DND-41 (cell line): ENCODE measurements around the gene GXYLT1.

ENCODE experiments used
- ATAC-seq: fragments of 200-7000 bp; cut with Tn5 transposase; 3 replicates; pipeline ENCODE4 v1.9.1; 2021; ENCODE audit warnings: low read depth; ENCODE audit not compliant: insufficient read depth
- DNase-seq: peaks from one replicate; pipeline ENCODE4 v3.0.0-alpha.2; 2020
- H2AFZ ChIP-seq: 2 replicates; pipeline ENCODE4 v1.6.0; 2012; ENCODE audit warnings: low read depth, low read length
- H3K27ac ChIP-seq: 2 replicates; pipeline ENCODE4 v1.5.1; 2012; ENCODE audit warnings: low read length, inconsistent platforms
- H3K27me3 ChIP-seq: fragments of 200-600 bp; sonication (generic); 2 replicates; pipeline ENCODE4 v1.6.0; 2012; ENCODE audit warnings: low read length, mild to moderate bottlenecking, inconsistent platforms; ENCODE audit not compliant: insufficient read depth, poor library complexity
- H3K36me3 ChIP-seq: 2 replicates; pipeline ENCODE4 v1.5.1; 2012; ENCODE audit warnings: low read length, inconsistent platforms; ENCODE audit not compliant: insufficient read depth
- H3K4me1 ChIP-seq: 2 replicates; pipeline ENCODE4 v1.5.1; 2012; ENCODE audit warnings: mild to moderate bottlenecking, low read length; ENCODE audit not compliant: insufficient read depth
- H3K4me2 ChIP-seq: 2 replicates; pipeline ENCODE4 v1.6.0; 2012; ENCODE audit warnings: mild to moderate bottlenecking, moderate library complexity, low read length, inconsistent platforms; ENCODE audit not compliant: insufficient read depth
- H3K4me3 ChIP-seq, 2 experiments: fragments of 200-600 bp in 1 of 2; shearing (Covaris generic) in 1 of 2; 2 replicates each; pipeline ENCODE4 v1.5.1; 2012 to 2016; ENCODE audit warnings: inconsistent platforms in 2 of 2, low read length in 2 of 2, mild to moderate bottlenecking in 2 of 2, low read depth in 1 of 2, moderate library complexity in 1 of 2
- H3K79me2 ChIP-seq: 2 replicates; pipeline ENCODE4 v1.6.0; 2012; ENCODE audit warnings: low read length, inconsistent platforms; ENCODE audit not compliant: insufficient read depth
- H3K9ac ChIP-seq: 2 replicates; pipeline ENCODE4 v1.6.0; 2012; ENCODE audit warnings: low read depth, mild to moderate bottlenecking, inconsistent platforms, low read length, moderate library complexity
- H3K9me3 ChIP-seq: 2 replicates; pipeline ENCODE4 v1.5.1; 2012; ENCODE audit warnings: low read length, moderate library complexity, mild to moderate bottlenecking, inconsistent platforms; ENCODE audit not compliant: insufficient read depth, severe bottlenecking
- H4K20me1 ChIP-seq: 2 replicates; pipeline ENCODE4 v1.6.0; 2012; ENCODE audit warnings: low read length; ENCODE audit not compliant: insufficient read depth
- CTCF ChIP-seq: IDR thresholded peaks from 2 replicates; pipeline ENCODE4 v1.5.1; 2012; ENCODE audit warnings: borderline replicate concordance, low read length, moderate library complexity, mild to moderate bottlenecking; ENCODE audit not compliant: poor library complexity, severe bottlenecking; ENCODE audit errors: extremely low read depth
- EZH2 ChIP-seq: IDR thresholded peaks from 3 replicates; pipeline ENCODE4 v1.6.1; 2012; ENCODE audit warnings: borderline replicate concordance, low read depth, mild to moderate bottlenecking, moderate library complexity, low read length, inconsistent platforms; ENCODE audit not compliant: severe bottlenecking

The GXYLT1 gene

GRCh38 chr12:42076976-42077375, 67.7 kb downstream of the GXYLT1 start:
- ATAC-seq = no peak
- no peaks in the 10 kb centered on the region for H3K79me2 ChIP-seq

GRCh38 chr12:42070036-42070435, 74.6 kb downstream of the GXYLT1 start:
- no peak overlapping the region for H2AFZ ChIP-seq
- H4K20me1 ChIP-seq = no peaks in the 10 kb centered on the region
- no peak overlapping the region for H3K9ac ChIP-seq
- DNase-seq = no peak
- H3K79me2 ChIP-seq = no peaks in the 10 kb centered on the region
- no peak overlapping the region for H3K4me2 ChIP-seq
- TF ChIP-seq CTCF = no peak
- TF ChIP-seq EZH2 = no peak
- H3K36me3 ChIP-seq = no peaks in the 10 kb centered on the region
- H3K27ac ChIP-seq = no peak overlapping the region
- no peaks in the 10 kb centered on the region for H3K27me3 ChIP-seq
- H3K4me3 ChIP-seq = no peak overlapping the region
- no peak for ATAC-seq
- no peaks in the 10 kb centered on the region for H3K4me1 ChIP-seq
- no peaks in the 10 kb centered on the region for H3K9me3 ChIP-seq

More at GRCh38 chr12:42076976-42077375, 67.7 kb downstream of the GXYLT1 start:
- Histone ChIP-seq H3K4me1 (no peaks in the 10 kb centered on the region), H3K27ac (no peak overlapping the region), H3K9me3 (no peaks in the 10 kb centered on the region), H3K36me3 (no peaks in the 10 kb centered on the region), H3K4me3 (no peak overlapping the region), H2AFZ (no peak overlapping the region), H4K20me1 (no peaks in the 10 kb centered on the region), H3K27me3 (no peaks in the 10 kb centered on the region), H3K4me2 (no peak overlapping the region), H3K9ac (no peak overlapping the region)
- no peak for TF ChIP-seq EZH2
- TF ChIP-seq CTCF = no peak
- DNase-seq = no peak

- no peak overlapping the region for H3K4me2 ChIP-seq
- no peaks in the 10 kb centered on the region for H3K9me3 ChIP-seq
- no peaks in the 10 kb centered on the region for H3K79me2 ChIP-seq
- TF ChIP-seq EZH2 (no peak), CTCF (no peak)
- H3K9ac ChIP-seq = no peak overlapping the region
- DNase-seq (no peak), ATAC-seq (no peak)
- H3K27ac ChIP-seq = no peak overlapping the region
- no peaks in the 10 kb centered on the region for H3K27me3 ChIP-seq
- no peaks in the 10 kb centered on the region for H3K4me1 ChIP-seq
- H2AFZ ChIP-seq = no peak overlapping the region
- no peaks in the 10 kb centered on the region for H4K20me1 ChIP-seq
- no peak overlapping the region for H3K4me3 ChIP-seq
- no peaks in the 10 kb centered on the region for H3K36me3 ChIP-seq
These were observed 85.5 kb downstream of the GXYLT1 start for GRCh38 chr12:42059127-42059526.

- no peak for TF ChIP-seq CTCF
- TF ChIP-seq EZH2 = no peak
- ATAC-seq (no peak), DNase-seq (no peak)
- Histone ChIP-seq H3K79me2 (no peaks in the 10 kb centered on the region), H2AFZ (no peak overlapping the region), H3K27ac (no peak overlapping the region), H3K36me3 (no peaks in the 10 kb centered on the region), H3K27me3 (no peaks in the 10 kb centered on the region), H3K4me1 (no peaks in the 10 kb centered on the region), H3K4me3 (no peak overlapping the region), H3K9ac (no peak overlapping the region), H4K20me1 (no peaks in the 10 kb centered on the region), H3K9me3 (no peaks in the 10 kb centered on the region), H3K4me2 (no peak overlapping the region)
These were observed 88.5 kb downstream of the GXYLT1 start for GRCh38 chr12:42056130-42056529.
